ENCODE measurements around the gene ADAM15.

The ADAM15 gene

GRCh38 chr1:155082301-155083051 lies 31.4 kb downstream of the ADAM15 start (continued):
- TF ChIP-seq SCRT1 (tag by site-specific recombination; IDR thresholded peaks at IDR 0.05; ENCODE audit: borderline replicate concordance) (no peak), ZNF558 (tag by site-specific recombination; IDR thresholded peaks at IDR 0.05) (no peak), KLF9 (tag by site-specific recombination; IDR thresholded peaks at IDR 0.05; ENCODE audit: low read depth) (no peak), ZNF366 (tag by site-specific recombination; conservative IDR thresholded peaks at IDR 0.05) (peak; percentile 48), TSHZ1 (tag by site-specific recombination; IDR thresholded peaks at IDR 0.05; ENCODE audit: borderline replicate concordance) (no peak), YY1 (tag by site-specific recombination; IDR thresholded peaks at IDR 0.05) (no peak), REPIN1 (tag by site-specific recombination; IDR thresholded peaks at IDR 0.05; ENCODE audit: low read depth) (no peak), PATZ1 (tag by site-specific recombination; IDR thresholded peaks at IDR 0.05) (peak; percentile 54), ZSCAN18 (tag by site-specific recombination; IDR thresholded peaks at IDR 0.05) (no peak), ZNF302 (tag by site-specific recombination; IDR thresholded peaks at IDR 0.05; ENCODE audit: low read depth) (no peak), ZNF549 (tag by site-specific recombination; IDR thresholded peaks at IDR 0.05) (no peak), ZBTB17 (tag by site-specific recombination; IDR thresholded peaks at IDR 0.05) (peak; percentile 70), ZNF2 (tag by site-specific recombination; IDR thresholded peaks at IDR 0.05) (no peak), ZSCAN5A (tag by site-specific recombination; IDR thresholded peaks at IDR 0.05) (no peak), SP2 (tag by site-specific recombination; IDR thresholded peaks at IDR 0.05) (peak; percentile 70), ZNF610 (tag by site-specific recombination; IDR thresholded peaks at IDR 0.05; ENCODE audit: borderline replicate concordance) (no peak), ZSCAN16 (tag by site-specific recombination; IDR thresholded peaks at IDR 0.05) (no peak), ZNF362 (tag by site-specific recombination; IDR thresholded peaks at IDR 0.05) (no peak), GLI2 (tag by site-specific recombination; IDR thresholded peaks at IDR 0.05; ENCODE audit: borderline replicate concordance, low read depth) (no peak), BCL6B (tag by site-specific recombination; IDR thresholded peaks at IDR 0.05) (no peak), ZNF132 (tag by site-specific recombination; IDR thresholded peaks at IDR 0.05; ENCODE audit: borderline replicate concordance) (no peak), ZBTB6 (tag by site-specific recombination; IDR thresholded peaks at IDR 0.05) (no peak), KLF17 (tag by site-specific recombination; IDR thresholded peaks at IDR 0.05) (0 out of 2 replicates have a peak, but pooled peaks have one; percentile 21), YY2 (tag by site-specific recombination; IDR thresholded peaks at IDR 0.05) (no peak), ZNF510 (tag by site-specific recombination; IDR thresholded peaks at IDR 0.05; ENCODE audit: insufficient replicate concordance) (no peak), SP3 (tag by site-specific recombination; IDR thresholded peaks at IDR 0.05) (peak; percentile 34; the same call in 1 of the 2 replicates)

Data from HEK293 (cell line).